KMS-11 (cell line): Measurements from ENCODE around the gene SLC1A7.

Experiments
- H2AFZ ChIP-seq: fragments of 200-600 bp; sonication (generic); 2 replicates; pipeline ENCODE4 v1.6.1; 2016; ENCODE audit warnings: antibody characterized with exemption, mixed run types, low read depth
- H3K27ac ChIP-seq: fragments of 200-600 bp; sonication (generic); 2 replicates; pipeline ENCODE4 v1.6.1; 2016; ENCODE audit warnings: mild to moderate bottlenecking, mixed run types
- H3K27me3 ChIP-seq: fragments of 200-600 bp; sonication (generic); 2 replicates; pipeline ENCODE4 v1.6.1; 2017; ENCODE audit warnings: mild to moderate bottlenecking, low read depth, mixed run types, moderate library complexity; ENCODE audit not compliant: insufficient read depth
- H3K36me3 ChIP-seq: fragments of 200-600 bp; sonication (generic); 2 replicates; pipeline ENCODE4 v1.6.1; 2017; ENCODE audit warnings: mild to moderate bottlenecking, mixed run types; ENCODE audit not compliant: insufficient read depth
- H3K4me1 ChIP-seq: fragments of 200-600 bp; sonication (generic); 2 replicates; pipeline ENCODE4 v1.6.1; 2016; ENCODE audit warnings: mild to moderate bottlenecking, low read depth, mixed run types; ENCODE audit not compliant: poor library complexity, severe bottlenecking
- H3K4me2 ChIP-seq: fragments of 200-600 bp; sonication (generic); 2 replicates; pipeline ENCODE4 v1.7.0; 2016; ENCODE audit warnings: mild to moderate bottlenecking, mixed run types
- H3K4me3 ChIP-seq: fragments of 200-600 bp; sonication (generic); IDR thresholded peaks from 2 replicates; pipeline ENCODE4 v1.6.1; 2017; ENCODE audit warnings: low read depth, low read length, mixed read lengths; ENCODE audit not compliant: insufficient read depth
- H3K79me2 ChIP-seq: fragments of 200-600 bp; sonication (generic); 2 replicates; pipeline ENCODE4 v1.6.1; 2016; ENCODE audit warnings: low read depth, mixed run types; ENCODE audit not compliant: insufficient read depth
- H3K9ac ChIP-seq: fragments of 200-600 bp; sonication (generic); 2 replicates; pipeline ENCODE4 v1.6.1; 2016; ENCODE audit warnings: mild to moderate bottlenecking, mixed run types
- H4K20me1 ChIP-seq: fragments of 200-600 bp; sonication (generic); 2 replicates; pipeline ENCODE4 v1.6.1; 2016; ENCODE audit warnings: mild to moderate bottlenecking, mixed run types; ENCODE audit not compliant: insufficient read depth
- CTCF ChIP-seq: fragments of 200-600 bp; sonication (generic); conservative IDR thresholded peaks from 2 replicates; pipeline ENCODE4 v1.6.1; 2017; ENCODE audit warnings: low read depth, mild to moderate bottlenecking, antibody characterized with exemption, low read length, moderate library complexity, mixed read lengths

SLC1A7 gene

GRCh38 chr1:53073287-53073686 is 69.2 kb downstream of the SLC1A7 start:
- Histone ChIP-seq H3K4me2 (no peak overlapping the region), H3K27ac (no peak overlapping the region), H2AFZ (no peak overlapping the region), H3K4me3 (no peak overlapping the region), H3K4me1 (no peaks in the 10 kb centered on the region), H4K20me1 (no peaks in the 10 kb centered on the region), H3K27me3 (no peaks in the 10 kb centered on the region), H3K79me2 (no peaks in the 10 kb centered on the region), H3K36me3 (no peaks in the 10 kb centered on the region), H3K9ac (no peak overlapping the region)
- no peak for TF ChIP-seq CTCF

- Histone ChIP-seq H3K36me3 (no peaks in the 10 kb centered on the region), H3K79me2 (no peaks in the 10 kb centered on the region), H3K4me3 (no peak overlapping the region), H2AFZ (no peak overlapping the region), H3K4me1 (no peaks in the 10 kb centered on the region), H3K27ac (no peak overlapping the region), H4K20me1 (no peaks in the 10 kb centered on the region), H3K27me3 (no peaks in the 10 kb centered on the region), H3K9ac (no peak overlapping the region), H3K4me2 (no peak overlapping the region)
- no peak for TF ChIP-seq CTCF
These were observed 70.5 kb downstream of the SLC1A7 start for GRCh38 chr1:53071915-53072314.

GRCh38 chr1:53071167-53071865 is 71.1 kb downstream of the SLC1A7 start:
- Histone ChIP-seq H3K36me3 (no peaks in the 10 kb centered on the region), H3K9ac (no peak overlapping the region), H3K79me2 (no peaks in the 10 kb centered on the region), H3K27ac (no peak overlapping the region), H3K4me3 (no peak overlapping the region), H3K4me2 (no peak overlapping the region), H4K20me1 (no peaks in the 10 kb centered on the region), H3K27me3 (no peaks in the 10 kb centered on the region), H2AFZ (no peak overlapping the region), H3K4me1 (no peaks in the 10 kb centered on the region)
- no peak for TF ChIP-seq CTCF

- Histone ChIP-seq H3K36me3 (no peaks in the 10 kb centered on the region), H3K4me2 (no peak overlapping the region), H3K4me3 (no peak overlapping the region)
These were observed 71.8 kb downstream of the SLC1A7 start for GRCh38 chr1:53070621-53071020.

More at GRCh38 chr1:53070621-53071020, 71.8 kb downstream of the SLC1A7 start:
- H3K9ac ChIP-seq: no peak overlapping the region
- H4K20me1 ChIP-seq: no peaks in the 10 kb centered on the region
- no peak overlapping the region for H2AFZ ChIP-seq
- H3K4me1 ChIP-seq: no peaks in the 10 kb centered on the region
- no peak for TF ChIP-seq CTCF
- no peaks in the 10 kb centered on the region for H3K27me3 ChIP-seq
- no peaks in the 10 kb centered on the region for H3K79me2 ChIP-seq
- no peak overlapping the region for H3K27ac ChIP-seq
